Fibroblast of pulmonary artery (primary cell): ENCODE measurements around the gene IL27RA.

Source experiments
- DNase-seq: peaks from one replicate; pipeline ENCODE4 v3.0.0-alpha.2; 2010; ENCODE audit warnings: low read depth
- H3K4me3 ChIP-seq: replicated peaks from 2 replicates; pipeline ENCODE4 v1.5.1; 2011; ENCODE audit warnings: low read depth, mild to moderate bottlenecking, control low read depth, low read length, moderate library complexity
- CTCF ChIP-seq: IDR thresholded peaks from 2 replicates; pipeline ENCODE4 v1.5.1; 2011; ENCODE audit warnings: mild to moderate bottlenecking, control low read depth, low read length, inconsistent platforms; ENCODE audit errors: missing control alignments

IL27RA gene

DNA sequence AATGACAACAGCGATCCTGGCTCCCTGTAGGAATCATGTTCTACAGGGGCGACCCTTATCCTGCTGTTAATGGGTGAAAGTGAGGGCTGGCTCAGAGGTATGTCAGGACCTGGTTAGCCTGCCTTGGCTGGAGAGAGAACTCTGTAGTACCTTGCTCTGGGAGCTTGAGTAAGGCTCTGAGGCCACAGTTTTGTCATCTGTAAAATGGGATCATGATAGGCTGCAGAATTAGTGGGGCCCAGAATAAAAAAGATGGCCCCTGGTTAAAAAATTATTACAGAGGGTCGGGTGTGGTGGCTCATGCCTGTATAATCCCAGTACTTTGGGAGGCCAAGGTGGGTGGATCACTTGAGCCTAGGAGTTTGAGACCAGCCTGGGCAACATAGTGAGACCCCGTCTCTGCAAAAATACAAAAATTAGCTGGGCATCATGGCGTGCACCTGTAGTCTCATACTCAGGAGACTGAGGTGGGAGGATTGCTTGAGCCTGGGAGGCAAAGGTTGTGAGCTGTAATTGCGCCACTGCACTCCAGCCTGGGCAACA, 69.5 kb downstream of the IL27RA start:
- TF ChIP-seq CTCF = no peak
- no peak for DNase-seq
- H3K4me3 ChIP-seq = no peak overlapping the region

DNA sequence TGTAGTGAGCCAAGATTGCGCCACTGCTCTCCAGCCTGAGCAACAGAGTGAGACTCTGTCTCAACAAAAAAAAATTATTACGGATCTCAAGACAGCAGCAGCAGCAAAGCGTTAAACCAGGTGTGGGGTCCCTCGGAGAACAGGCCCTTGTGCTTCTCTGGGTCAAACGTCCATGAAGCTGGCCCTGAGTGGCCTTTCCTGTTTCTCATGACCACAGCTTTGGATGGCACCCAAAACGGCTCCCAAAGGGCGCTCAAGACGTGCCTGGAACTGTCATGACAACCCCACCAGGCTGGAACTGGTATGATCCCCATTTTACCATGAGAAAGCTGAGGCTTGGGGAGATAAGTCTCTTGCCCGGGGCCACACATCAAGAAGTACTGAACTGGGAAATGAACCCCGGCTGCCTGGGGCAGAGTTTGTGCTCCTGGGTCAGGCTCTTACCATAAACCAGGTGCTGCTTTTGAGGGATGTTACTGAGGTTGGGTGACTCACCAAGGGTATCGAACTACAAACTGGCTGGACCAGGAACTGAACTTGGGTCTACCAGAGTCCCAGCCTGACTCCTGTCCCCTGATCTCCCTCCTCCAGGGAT, 70.6 kb downstream of the IL27RA start:
- TF ChIP-seq CTCF = no peak
- no peak overlapping the region for H3K4me3 ChIP-seq

GRCh38 chr19:14102756-14103155, 71.2 kb downstream of the IL27RA start:
- DNase-seq = no peak
- TF ChIP-seq CTCF = no peak
- no peak overlapping the region for H3K4me3 ChIP-seq

More for the DNA sequence above, 70.6 kb downstream of the IL27RA start:
- no peak for DNase-seq
